HG03139 (cell line): ENCODE data around the gene NCDN.

Experiments
- ATAC-seq: cut with Tn5 transposase; IDR thresholded peaks from one replicate; pipeline ENCODE4 v1.9.1; 2021; ENCODE audit not compliant: unreplicated experiment

NCDN gene

DNA sequence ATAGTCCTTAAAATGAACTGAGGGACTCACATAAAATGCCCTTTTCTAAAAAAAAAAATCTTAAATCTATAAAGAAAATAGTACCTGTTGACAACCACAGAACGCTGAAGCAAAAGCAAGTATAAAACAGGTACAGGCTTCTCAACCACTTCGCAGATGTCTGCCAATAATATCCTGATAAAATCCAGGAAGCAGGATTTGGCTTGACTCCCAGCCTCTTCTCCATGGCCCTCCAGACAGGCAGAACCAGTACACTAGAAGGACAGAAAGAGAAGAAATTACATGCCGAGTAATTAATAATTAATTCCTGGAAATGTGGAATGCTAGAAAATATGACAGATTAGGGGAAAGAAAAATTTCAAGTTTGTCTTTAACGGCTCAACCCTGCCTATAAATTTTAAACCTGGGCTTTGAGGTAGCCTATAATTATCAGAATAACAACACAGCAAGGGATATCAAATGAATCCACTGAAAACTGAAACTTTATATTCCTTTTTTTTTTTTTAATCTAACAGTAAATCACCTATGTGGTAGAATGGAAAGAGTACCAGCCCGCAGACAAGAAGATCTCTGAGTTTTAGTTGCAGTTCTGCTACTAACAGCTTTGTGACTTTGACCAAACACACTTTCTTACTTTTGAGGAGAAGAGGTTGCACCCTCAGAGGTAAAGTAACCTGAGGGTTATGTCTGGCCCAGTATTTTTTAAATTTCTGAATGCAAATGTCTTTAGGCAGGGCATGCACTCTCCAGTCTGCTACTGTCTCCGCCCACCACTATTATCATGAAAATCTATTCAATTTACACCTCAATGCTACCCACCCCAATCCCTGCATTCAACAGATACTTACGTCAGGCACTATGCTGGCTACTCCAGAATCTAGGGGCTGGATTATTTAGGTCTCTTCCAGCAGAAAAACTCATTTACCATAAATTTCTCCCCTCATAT lies 3.1 kb upstream of the NCDN start:
- ATAC-seq = no peak

DNA sequence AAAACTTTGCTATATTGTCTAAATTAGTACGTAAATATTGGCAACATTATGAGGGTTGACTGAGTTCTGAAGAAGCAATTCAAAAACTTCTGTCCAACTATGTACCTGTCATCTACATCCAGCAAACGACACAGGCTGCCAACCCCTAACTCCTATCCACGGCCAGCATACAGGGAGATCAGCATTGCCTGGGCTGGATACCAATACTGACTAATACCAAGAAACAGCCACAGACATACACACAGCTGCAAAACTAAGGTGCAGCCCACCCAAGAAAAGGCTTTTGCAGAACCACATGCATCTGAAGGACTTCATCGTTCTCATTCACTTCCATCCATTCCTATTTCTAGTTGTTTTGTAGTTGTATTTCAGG lies 2.4 kb upstream of the NCDN start:
- ATAC-seq = no peak

DNA sequence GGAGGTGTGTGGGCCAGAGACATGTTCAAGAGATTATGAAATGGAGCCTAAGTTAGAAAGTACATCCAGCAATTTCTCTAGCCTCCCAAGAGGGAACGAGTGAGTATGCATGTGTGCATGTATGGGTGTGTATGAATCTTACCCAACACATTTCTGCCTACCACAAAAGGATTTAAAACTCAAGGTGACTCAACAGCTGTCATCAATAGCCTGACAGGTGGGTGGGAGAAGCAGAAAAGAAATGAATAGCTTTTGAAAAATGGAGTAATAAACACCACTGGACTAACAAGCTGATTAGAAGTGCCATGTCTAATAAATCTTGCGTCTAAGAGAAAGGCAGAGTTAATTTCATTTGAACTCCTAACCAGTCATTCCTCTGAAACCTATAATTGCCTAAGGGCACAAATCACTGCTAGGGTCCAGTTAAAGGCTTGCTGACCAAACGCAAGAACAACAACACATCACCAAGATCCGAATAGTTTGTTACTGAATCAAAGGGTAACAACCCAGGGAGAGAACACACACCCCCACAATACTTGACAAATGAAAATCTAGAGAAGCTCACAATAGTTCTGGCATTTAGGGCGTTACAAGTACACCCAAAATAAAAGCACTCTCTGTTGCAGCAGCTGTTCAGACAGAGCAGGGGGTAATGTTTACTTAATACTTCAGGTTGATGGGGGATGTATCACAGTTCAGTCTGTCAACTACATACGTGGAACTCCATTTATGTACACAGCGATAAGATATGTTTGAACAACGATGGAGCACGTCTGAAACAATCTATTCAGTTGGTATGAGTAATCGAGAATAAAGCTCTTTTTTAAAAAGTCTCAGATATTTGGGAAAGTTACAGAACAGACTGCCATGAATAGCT lies 1.8 kb upstream of the NCDN start:
- no peak for ATAC-seq

DNA sequence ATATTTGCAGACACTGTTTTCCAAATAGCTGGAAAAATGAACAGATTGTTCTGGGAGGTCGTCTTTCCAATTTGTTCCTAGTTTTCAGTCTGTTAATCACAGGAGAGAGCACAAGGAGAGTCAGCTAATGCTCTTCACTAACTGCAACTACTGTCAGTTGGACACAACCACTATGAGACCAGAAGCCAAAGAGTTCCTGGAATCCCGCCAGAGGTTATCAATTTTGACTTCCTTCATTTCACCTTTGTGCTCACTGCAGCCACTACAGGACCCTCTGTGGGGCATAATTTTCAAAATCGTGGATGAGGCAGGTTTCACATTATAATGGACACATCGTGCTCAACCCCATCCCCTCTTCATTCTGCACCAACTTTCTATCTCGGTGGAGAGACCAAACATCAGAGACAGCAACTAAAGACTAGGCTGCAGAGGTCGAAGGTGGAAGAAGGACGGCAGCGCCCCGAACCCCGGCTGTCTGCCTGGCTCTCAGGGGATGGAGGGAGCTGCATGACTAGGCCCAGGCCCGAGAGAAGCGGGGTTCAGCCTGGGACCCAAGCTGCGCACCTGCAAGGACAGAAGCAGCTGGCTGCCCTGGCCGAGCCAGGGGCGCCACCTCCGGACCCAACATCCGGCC lies 998 bp upstream of the NCDN start:
- no peak for ATAC-seq

DNA sequence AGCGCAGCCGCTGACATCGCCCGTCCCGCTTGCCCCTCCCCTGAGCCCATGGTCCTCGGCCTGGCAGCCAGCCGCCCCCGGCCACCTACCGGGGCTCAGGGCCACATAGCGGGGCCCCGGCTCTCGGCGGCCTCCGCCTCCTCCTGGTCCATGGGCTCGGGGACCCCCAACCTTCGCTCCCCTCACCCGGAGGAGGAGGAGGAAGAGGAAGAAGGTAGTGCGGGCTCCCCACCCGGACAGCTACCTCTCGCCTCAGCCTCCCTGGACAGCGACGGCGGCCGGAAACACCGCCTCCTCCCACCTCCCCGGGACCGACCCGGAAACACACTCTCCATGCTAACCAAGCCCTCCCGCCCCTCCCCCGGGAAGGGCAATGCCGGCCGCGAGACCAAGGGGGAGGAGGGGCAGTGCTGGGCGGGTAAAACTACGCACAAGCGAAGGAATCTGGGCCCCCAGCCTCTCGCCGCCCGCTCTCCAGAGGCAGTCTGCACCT lies 435 bp upstream of the NCDN start, which contains the start of gene KIAA0319L:
Gene KIAA0319L (minus strand): TSS at position 286 of the 493 bp plus-strand sequence. CDS start 2,912 bp downstream, outside the sequence.
- ATAC-seq = peak; percentile 61

DNA sequence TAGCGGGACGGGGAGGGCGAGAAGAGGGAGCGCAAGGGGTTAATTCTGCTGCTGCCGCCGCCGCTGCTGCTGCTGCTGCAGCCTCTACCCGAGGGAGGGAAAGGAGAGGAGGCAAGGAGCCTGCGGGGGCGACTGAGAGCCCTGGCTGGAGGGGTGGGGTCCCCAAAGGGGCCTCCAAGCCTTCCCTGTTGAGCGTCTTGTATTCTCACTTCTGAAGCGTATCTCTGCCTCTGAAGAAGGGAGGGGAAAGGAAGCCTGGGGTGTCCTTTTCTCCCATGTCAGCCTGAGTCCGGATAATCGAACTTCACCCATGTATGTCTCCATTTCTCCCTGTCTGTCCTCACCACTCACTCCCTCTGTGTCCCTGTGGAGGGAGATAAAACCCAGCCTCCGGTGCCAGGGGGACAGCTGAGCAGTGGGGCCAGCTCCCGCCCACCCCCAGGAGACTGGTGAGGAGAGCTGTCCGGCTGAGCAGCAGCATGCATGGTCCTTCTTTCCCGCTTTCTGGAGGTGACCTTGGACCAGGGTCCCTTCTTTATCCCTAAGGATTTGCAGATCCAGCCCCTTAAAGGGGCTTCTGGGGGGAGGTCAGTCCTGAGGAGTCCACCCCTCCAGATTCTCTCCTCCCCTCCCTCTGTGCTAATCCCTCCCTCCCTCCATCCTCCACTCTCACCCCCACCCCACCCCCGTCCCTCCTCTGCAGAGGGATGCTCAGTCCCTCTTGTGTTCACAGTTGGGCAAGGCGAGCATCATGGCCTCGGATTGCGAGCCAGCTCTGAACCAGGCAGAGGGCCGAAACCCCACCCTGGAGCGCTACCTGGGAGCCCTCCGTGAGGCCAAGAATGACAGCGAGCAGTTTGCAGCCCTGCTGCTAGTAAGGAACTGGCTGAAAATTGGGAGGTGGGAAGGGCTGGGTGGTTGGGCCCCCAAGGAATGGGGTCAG lies 1.0 kb downstream of the NCDN start:
- ATAC-seq = no peak

DNA sequence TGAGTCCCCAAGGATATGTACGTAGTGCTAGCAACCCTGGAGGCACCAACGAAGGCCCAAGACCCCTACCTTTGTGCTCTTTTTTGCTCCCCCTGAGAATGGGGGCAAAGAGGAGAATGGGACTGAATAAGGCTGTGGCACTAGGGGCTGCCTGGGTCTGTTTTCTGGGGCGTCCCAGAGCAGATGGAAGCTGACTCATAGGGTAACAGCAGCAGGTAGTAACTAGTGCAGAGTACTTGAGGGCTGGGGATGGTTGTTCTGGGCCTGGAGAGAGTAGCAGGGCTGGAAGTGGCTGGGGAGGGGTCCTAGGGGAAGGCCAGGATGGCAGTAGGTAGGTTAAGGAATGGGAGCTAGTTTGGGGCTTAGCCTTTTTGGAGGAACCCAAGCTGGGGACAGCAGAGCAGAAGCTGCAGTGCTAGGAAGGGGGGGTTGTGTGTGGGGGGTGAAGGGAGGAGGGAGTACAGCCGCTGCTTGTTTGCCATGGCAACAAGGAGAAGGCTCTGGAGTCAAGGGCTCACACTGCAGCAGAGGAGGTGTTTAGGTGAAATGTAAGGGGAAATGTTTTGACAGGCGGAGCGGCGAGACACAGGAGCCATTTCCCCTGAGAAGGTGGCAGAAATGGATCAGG lies 1.8 kb downstream of the NCDN start:
- no peak for ATAC-seq

DNA sequence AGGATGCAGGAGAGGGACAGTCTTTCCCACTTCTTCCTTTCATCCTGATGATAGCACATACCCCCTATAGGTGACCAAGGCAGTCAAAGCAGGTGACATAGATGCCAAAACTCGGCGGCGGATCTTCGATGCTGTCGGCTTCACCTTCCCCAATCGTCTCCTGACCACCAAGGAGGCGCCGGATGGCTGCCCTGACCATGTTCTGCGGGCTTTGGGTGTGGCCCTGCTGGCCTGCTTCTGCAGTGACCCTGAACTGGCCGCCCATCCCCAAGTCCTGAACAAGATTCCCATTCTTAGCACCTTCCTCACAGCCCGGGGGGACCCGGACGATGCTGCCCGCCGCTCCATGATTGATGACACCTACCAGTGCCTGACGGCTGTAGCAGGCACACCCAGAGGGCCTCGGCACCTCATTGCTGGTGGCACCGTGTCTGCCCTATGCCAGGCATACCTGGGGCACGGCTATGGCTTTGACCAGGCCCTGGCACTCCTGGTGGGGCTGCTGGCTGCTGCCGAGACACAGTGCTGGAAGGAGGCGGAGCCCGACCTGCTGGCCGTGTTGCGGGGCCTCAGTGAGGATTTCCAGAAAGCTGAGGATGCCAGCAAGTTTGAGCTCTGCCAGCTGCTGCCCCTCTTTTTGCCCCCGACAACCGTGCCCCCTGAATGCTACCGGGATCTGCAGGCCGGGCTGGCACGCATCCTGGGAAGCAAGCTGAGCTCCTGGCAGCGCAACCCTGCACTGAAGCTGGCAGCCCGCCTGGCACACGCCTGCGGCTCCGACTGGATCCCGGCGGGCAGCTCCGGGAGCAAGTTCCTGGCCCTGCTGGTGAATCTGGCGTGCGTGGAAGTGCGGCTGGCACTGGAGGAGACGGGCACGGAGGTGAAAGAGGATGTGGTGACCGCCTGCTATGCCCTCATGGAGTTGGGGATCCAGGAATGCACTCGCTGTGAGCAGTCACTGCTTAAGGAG lies 2.9 kb downstream of the NCDN start:
- ATAC-seq = no peak

DNA sequence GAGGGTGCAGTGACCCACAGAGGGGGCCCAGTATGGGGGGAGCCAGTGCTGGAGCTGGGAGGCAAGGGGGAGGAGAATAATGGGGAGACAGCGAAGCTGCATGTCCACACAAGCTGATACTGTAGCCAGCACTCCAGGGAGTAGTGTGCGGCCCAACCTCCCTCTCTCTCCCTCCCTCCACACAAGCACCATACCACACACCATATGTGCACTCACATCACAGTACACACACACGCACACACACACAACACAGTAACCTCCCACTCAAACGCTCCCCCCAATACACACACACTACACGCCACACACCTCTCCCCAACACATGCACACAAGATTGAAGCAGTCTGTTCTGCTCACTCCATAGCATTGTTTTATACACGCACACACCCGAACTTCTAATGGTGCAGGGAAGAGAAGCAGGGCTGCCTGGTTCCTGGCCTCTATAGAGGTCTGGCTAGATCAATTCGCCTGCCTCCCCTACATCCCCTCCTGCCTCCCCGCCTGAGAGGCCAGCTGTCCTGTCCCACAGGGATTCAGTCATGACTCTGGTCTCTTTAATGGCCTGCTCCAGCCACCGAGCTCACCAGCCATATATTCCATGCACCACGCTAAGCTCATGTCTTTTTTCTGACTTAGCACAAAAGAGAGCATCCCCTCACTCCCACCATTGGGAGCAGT lies 3.8 kb downstream of the NCDN start:
- ATAC-seq = no peak

DNA sequence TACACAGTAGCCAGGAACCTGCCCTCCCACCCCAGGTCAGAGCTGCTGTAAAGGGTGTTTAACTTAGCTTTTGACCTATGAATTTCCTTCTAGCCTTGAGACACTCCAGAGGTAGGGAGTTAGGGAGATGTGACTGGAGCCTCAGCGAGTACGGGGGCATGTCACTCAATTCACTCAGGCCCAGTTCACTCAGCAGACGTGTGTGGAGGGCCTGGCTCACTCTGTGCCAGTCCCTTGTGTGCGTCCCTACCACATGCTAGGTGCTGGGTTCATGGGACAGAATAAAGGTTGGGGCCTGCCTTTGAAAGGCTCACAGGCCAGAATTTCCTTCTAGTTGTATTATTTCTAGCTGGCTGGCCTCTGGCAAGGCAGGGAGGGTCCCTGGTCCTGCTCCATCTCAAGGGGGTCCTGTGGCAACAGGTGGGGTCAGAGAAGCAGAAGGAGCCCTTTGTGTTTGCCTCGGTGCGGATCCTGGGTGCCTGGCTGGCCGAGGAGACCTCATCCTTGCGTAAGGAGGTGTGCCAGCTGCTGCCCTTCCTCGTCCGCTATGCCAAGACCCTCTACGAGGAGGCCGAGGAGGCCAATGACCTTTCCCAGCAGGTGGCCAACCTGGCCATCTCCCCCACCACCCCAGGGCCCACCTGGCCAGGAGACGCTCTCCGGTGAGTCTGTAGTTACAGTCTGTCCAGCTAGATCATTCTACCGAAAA lies 4.5 kb downstream of the NCDN start:
- no peak for ATAC-seq

DNA sequence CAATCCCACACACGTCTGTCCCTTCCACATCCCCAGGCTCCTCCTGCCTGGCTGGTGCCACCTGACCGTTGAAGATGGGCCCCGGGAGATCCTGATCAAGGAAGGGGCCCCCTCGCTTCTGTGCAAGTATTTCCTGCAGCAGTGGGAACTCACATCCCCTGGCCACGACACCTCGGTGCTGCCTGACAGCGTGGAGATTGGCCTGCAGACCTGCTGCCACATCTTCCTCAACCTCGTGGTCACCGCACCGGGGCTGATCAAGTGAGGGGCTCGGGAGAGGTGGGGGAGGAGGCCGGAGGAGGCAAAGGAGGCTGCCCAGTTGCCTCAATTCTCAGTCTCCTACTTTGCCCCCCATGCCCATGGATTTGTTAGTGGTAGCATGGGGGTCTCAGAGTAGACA lies 5.6 kb downstream of the NCDN start:
- no peak for ATAC-seq

DNA sequence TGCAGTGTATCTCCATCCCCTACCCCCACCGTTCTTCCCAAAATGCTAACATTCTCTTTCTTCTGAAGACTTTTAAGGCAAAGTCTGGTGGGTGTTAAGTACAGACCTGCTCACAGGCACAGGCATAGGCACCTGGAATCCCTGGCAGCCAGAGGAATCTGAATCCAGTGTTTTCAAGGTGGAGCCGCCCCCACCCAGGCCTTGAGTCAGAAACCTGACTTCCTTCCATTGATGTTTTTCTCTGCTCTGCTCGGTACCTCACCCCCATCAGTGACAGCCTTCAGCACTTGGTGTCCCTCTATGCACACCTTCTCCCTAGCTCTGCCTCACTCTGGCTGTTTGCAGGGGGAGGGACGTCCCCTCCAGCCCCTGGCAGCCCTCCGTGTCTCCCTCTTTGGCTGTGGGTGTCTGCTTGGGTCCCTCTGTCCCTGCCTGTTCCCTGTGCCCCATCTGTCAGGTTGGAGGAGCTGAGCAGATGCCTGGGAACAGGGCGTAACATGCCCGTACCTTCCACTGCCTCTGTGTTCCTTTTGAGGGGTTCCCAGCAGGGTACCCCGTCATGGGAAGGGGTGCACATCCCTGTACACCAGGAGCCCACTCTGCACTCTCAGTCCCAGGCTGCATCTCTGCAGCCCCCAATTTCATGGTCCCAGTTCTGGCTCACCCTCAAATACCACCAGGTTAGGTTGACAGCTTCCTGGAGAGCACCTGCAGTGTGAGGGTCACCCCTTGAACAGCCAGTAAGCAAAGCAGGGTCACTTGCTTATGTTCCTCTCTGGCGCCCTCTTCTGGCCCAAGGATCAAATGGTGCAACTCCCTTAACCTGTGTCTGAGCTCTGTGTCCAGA lies 6.7 kb downstream of the NCDN start:
- no peak for ATAC-seq

DNA sequence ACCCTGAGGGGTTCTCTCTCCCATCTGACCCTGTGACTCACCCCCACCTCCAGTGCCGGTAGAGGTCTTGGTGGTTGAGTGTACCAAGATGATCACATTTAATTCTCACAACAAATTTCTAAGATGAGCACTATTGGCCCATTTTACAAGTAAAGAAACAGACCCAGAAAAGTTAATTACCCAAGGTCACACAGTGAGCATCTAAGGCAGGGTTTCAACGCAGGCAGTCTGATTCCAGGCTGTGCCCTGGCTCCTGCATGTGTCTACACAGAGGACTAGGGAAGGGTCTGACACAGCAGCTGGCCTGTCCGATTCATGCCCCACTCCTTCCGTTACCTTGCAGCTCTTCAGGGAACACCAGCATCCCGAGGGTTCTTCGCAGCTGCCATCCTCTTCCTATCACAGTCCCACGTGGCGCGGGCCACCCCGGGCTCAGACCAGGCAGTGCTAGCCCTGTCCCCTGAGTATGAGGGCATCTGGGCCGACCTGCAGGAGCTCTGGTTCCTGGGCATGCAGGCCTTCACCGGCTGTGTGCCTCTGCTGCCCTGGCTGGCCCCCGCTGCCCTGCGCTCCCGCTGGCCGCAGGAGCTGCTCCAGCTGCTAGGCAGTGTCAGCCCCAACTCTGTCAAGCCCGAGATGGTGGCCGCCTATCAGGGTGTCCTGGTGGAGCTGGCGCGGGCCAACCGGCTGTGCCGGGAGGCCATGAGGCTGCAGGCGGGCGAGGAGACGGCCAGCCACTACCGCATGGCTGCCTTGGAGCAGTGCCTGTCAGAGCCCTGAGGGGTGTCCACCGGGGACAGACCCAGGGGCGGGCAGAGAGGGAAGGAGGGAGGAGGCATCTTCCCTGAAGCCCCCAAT lies 7.5 kb downstream of the NCDN start:
- no peak for ATAC-seq

DNA sequence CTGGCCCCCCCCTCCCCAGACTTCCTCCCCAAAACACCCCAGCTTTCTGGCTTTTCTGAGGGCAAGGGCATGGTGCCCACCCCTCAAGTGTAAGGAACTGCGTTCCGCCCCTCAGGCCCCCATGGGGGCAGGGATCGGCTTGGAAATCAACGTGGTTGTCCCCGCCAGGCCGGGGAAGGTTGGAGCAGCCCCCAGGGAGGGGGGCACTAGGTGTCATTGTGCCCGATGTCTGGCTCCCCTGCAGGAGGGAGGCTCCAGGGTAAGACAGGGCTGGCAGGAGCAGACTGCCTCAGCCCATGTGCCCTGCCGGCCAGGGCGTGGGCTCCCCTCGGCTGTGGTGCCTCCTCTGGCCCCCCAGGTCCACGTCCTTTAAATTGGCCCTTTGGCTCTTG lies 8.1 kb downstream of the NCDN start:
- ATAC-seq = no peak

DNA sequence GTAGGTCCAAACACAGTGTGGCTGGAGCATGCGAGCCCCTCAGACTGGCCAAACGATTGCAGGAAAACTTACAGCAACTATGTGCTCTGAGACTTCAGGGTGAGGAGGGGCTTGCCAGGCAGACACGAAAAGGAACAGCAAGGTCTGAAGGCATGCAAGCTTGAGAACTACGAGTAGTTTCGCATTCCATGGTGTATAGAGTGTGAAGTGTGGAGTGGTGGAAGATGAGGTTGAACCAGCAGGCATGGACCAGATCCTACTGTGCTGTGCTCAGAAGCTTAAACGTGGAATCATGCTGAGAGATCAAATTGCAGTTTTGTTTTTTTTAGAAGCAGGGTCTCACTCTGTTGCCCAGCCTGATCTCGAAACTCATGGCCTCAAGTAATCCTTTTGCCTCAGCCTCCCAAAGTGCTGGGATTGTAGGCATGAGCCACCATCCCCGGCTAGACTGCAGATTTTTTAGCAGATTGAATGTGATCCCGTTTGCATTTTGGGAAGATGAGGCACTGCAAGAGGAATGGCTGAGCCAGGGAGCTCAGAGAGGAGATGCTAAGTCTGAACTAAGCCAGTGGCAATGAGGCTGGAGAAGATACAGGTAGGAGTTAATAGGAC lies 10.5 kb downstream of the NCDN start:
- no peak for ATAC-seq
